Measurements from ENCODE around the gene GTPBP1. TPM values are rescaled to one million over a fixed set of nuclear protein-coding genes. Genes with fewer than 3 reads are reported as not detected.

GTPBP1 gene
- total RNA-seq, 4 donors from 2014 or later: 73.0 to 100 (median 76.8) TPM

DNA sequence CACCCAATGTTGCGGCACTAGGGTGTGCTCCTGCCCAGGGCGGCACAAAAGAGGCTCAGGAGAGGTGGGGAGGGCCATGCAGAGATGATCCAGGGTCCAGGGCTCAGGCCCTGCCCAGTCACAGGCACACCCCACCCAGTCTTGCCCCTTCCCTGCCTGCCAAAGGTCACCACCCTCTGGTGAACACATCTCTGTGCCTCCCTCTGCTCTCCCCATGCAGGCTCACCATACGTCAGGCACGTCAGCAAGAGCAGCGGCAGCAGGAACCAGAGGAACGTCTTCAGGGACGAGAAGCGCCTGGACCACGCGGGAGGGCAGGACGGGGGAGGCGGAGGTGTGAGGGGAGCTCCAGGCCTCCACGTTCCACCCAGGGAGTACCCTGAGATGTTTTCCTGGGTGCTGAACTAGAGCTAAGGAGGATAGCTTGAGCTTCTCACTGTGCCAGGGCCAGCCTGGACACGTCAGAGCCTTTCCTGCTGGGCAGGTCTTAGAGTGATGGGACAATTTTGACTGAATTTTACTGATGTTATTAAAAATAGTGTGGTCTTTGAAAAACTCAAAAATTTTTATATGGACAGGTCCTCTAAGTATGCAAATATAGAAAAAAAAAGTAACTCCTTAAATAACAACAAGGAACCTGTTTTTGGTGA lies 42.9 kb downstream of the GTPBP1 start:
- Histone ChIP-seq H3K27me3 (no peaks in the 10 kb centered on the region), H3K4me3 (no peak overlapping the region), H3K9me3 (no peaks in the 10 kb centered on the region), H3K27ac (no peak overlapping the region), H3K4me1 (peaks cover 47% of the 10 kb centered on the region), H3K36me3 (peaks cover 89% of the 10 kb centered on the region)
- no peak for DNase-seq (ENCODE audit: low spot score in 2 of 2)
- TF ChIP-seq EP300 (IDR thresholded peaks at IDR 0.05): no peak
- TF ChIP-seq POLR2A (IDR thresholded peaks at IDR 0.05): no peak
- TF ChIP-seq, protein P1, sequence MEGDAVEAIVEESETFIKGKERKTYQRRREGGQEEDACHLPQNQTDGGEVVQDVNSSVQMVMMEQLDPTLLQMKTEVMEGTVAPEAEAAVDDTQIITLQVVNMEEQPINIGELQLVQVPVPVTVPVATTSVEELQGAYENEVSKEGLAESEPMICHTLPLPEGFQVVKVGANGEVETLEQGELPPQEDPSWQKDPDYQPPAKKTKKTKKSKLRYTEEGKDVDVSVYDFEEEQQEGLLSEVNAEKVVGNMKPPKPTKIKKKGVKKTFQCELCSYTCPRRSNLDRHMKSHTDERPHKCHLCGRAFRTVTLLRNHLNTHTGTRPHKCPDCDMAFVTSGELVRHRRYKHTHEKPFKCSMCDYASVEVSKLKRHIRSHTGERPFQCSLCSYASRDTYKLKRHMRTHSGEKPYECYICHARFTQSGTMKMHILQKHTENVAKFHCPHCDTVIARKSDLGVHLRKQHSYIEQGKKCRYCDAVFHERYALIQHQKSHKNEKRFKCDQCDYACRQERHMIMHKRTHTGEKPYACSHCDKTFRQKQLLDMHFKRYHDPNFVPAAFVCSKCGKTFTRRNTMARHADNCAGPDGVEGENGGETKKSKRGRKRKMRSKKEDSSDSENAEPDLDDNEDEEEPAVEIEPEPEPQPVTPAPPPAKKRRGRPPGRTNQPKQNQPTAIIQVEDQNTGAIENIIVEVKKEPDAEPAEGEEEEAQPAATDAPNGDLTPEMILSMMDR (IDR thresholded peaks at IDR 0.05): no peak
- no peak for TF ChIP-seq POLR2AphosphoS5 (IDR thresholded peaks at IDR 0.05)
- WGBS: 71% methylated on average over 4 of the region's 14 CpGs

DNA sequence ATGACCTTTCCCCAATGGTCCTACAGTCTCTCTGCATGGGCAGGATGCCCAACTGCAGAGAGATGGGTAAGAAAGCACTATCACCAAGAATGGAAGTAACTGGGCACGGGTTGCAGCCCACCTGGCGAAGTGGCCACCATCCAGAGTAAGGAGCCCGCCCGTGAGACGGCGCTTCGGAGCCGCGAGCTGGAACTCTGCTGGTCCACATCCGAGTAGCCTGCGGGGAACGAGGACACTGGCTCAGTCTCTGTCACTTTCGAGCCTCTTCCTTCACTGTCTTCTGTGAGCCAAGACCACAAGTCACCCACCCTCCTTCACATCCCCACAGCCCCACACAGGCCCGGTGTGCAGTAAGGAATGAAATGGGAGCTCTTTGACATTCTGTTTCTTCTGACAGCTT lies 44.4 kb downstream of the GTPBP1 start:
- Histone ChIP-seq H3K27me3 (no peaks in the 10 kb centered on the region), H3K4me3 (no peak overlapping the region), H3K9me3 (no peaks in the 10 kb centered on the region), H3K36me3 (peaks cover 75% of the 10 kb centered on the region), H3K27ac (no peak overlapping the region), H3K4me1 (peaks cover 62% of the 10 kb centered on the region)
- 90% methylated on average over 12 of the region's 14 CpGs for WGBS
- DNase-seq (ENCODE audit: low spot score in 2 of 2): no peak
- TF ChIP-seq, protein P1 (IDR thresholded peaks at IDR 0.05): no peak
- TF ChIP-seq POLR2AphosphoS5 (IDR thresholded peaks at IDR 0.05) (no peak), EP300 (IDR thresholded peaks at IDR 0.05) (no peak), POLR2A (IDR thresholded peaks at IDR 0.05) (no peak)

DNA sequence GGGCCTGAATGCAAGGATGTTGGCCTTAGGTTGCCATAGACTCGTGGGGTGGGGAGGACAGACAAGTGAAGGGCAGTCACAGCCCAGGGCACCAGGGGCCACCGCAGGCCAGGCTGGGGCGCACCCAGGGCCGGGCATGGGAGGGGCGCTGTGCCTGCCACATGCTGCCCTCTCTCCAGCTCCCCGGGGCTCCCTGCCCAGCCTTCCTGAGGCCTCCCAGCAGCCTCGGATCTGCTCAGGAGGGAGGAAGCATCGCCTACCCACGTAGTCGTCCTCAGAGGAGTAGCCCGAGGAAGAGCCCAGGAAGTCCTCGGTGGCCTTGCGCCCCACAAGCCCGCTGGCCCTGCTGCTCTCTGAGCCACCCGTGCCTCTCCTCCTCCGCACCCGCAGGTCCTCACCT lies 44.9 kb downstream of the GTPBP1 start:
- 84% methylated on average over 13 of the region's 17 CpGs for WGBS
- no peak overlapping the region for H3K27ac ChIP-seq
- peaks cover 69% of the 10 kb centered on the region for H3K36me3 ChIP-seq
- DNase-seq (ENCODE audit: low spot score in 2 of 2): no peak
- no peaks in the 10 kb centered on the region for H3K27me3 ChIP-seq
- no peak overlapping the region for H3K4me3 ChIP-seq
- no peak for TF ChIP-seq POLR2A (IDR thresholded peaks at IDR 0.05)
- peaks cover 62% of the 10 kb centered on the region for H3K4me1 ChIP-seq
- no peaks in the 10 kb centered on the region for H3K9me3 ChIP-seq

DNA sequence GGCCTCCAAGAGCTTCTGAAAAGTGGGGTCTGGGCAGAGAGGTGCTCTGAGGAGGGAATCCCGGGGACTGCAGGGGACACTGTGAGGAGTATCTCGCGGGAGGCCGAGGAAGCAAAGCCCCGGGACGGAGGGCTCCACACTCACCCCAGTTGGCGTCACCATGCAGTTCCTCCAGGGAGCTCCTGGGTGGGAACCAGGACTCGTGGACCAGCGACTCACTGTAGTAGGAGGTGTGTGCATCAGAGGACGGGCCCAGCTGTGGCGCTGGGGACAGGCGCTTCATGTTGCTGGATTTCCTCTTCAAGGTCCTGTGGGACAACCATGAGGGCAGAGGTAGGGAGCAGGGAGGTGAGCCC lies 45.3 kb downstream of the GTPBP1 start:
- Histone ChIP-seq H3K9me3 (no peaks in the 10 kb centered on the region), H3K4me1 (peaks cover 64% of the 10 kb centered on the region), H3K27ac (peak overlapping the region; percentile 5), H3K4me3 (no peak overlapping the region), H3K36me3 (peaks cover 65% of the 10 kb centered on the region), H3K27me3 (no peaks in the 10 kb centered on the region)
- 58% methylated on average over 4 of the region's 12 CpGs for WGBS
- TF ChIP-seq POLR2AphosphoS5 (IDR thresholded peaks at IDR 0.05) (no peak), EP300 (IDR thresholded peaks at IDR 0.05) (no peak), POLR2A (IDR thresholded peaks at IDR 0.05) (no peak)
- TF ChIP-seq, protein P1 (IDR thresholded peaks at IDR 0.05): no peak
- no peak for DNase-seq (ENCODE audit: low spot score in 2 of 2)

DNA sequence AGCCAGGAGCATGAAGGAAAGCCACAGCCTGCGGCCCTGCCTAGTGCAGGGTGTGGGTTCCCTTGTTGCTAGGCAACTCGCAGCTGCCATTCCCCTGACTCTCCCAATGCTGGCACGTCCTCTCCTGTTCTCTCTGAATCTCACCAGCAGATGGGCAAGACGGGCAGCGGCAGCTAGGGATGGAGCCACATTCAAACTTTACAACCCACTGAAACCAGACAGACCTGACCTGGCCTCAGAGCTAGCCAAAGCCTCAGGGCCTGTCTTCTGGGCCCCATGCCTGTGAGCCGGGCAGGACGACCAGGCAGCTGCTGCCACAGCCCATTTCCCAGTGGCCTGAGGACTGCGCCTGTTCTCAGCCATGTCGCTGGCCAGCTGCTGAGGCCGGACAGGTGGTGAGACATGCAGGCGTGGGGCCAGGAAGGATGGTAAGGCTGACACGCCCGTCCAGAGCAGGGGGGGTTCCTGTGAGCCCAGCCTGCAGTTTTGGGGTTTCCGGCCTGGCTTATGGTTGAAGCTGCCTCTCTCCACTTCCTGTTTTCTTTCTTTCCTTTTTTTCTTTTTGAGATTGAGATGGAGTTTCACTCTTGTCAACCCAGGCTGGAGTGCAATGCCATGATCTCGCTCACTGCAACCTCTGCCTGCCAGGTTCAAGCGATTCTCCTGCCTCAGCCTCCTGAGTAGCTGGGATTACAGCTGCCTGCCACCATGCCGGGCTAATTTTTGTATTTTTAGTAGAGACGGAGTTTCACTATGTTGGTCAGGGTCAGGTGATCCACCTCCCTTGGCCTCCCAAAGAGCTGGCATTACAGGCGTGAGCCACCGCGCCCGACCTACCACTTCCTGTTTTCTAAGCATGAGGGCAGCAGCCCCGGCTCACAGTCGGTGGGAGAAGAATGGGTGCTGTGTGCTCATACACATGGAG lies 45.9 kb downstream of the GTPBP1 start:
- H3K36me3 ChIP-seq: peaks cover 59% of the 10 kb centered on the region
- WGBS: 68% methylated on average over 24 of the region's 24 CpGs
- H3K27ac ChIP-seq: peak overlapping the region; percentile 46
- peaks cover 70% of the 10 kb centered on the region for H3K4me1 ChIP-seq
- H3K27me3 ChIP-seq: no peaks in the 10 kb centered on the region
- DNase-seq (ENCODE audit: low spot score in 2 of 2): no peak
- H3K9me3 ChIP-seq: no peaks in the 10 kb centered on the region
- TF ChIP-seq POLR2A (IDR thresholded peaks at IDR 0.05): no peak
- TF ChIP-seq, protein P1 (IDR thresholded peaks at IDR 0.05): no peak
- no peak for TF ChIP-seq POLR2AphosphoS5 (IDR thresholded peaks at IDR 0.05)
- no peak for TF ChIP-seq EP300 (IDR thresholded peaks at IDR 0.05)
- no peak overlapping the region for H3K4me3 ChIP-seq

All from suprapubic skin (tissue), 4 donors.